ENCODE measurements around the gene SLC7A14.
A peak's percentile ranks its signal among the peaks of the same experiment; 100 is the strongest.

SLC7A14 gene

DNA sequence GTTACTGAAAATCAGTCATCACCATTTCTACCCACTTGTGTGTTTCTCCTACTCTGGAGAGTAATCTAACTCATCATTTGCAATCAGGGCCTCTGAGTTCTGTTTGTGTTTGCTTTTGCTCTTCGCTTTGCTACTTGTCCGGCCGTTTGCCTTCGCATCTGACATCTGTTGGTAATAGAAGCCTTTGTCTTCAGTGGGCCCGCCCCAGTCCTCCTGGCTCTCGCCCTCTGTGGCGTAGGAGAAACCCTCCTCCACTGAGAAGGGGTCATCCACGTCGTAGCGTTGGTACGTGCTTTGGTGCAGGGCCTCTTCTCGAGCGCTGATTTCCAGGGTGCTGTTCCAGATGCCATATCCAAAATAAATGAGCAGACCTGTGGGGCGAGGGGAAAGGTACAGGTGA is 118.9 kb downstream of the SLC7A14 start:
- peak; percentile 93 for DNase-seq

DNA sequence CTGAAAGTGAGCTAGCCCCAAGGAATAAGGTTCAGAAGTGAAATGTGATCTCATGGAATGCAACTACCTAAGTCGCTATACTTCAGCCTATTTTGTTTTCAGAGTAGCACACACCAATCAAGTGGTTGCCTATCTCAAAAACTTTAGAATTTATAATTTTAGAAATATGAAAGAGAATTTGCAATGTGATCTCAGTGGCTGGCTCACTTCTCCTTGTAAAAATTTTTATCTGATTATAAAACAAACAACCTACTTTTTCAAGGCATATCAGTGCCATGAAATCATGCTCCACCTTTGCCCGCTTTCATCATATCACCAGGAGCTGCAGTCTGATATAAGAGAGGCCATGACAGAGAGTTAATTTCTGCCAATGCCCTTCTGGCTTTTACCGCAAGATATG is 119.9 kb downstream of the SLC7A14 start:
- no peak for DNase-seq

DNA sequence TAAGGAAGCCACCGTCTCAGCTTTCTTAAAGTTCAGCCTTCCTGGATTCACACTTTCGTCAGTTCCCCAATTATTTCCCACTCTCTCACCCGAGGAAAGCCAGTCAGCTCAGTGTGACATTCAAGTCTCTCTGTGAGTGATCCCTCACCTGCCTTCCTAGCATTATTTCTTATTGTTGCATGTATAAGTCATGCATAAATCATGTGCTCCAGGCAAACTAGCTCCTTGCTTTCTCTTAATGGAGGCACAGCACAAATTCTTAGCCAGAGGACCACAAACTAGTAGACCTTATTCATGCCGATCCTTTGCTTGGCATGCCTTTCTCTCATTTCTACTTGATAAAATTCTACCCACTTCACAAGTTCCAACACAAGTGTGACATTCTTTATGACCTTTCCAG is 122.9 kb downstream of the SLC7A14 start:
- no peak for DNase-seq

DNA sequence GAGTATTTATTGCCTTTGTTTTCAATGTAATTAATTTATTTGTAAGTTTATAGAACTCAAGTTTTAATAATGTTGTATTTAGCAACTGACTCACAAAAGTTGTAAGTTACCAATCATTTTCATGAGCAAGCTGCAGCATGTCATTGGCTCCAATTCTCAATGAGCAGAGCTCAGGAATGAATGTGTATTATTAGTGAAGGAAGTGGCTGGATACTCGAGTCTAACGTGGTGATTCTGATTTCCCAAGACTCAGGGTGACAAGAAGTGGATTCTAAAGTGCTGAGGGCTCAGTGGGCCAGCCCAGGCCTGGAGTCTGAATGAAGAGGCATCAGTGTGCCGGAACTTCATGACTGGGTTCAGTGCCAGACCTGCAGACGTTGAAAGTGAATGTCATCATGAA is 127.6 kb downstream of the SLC7A14 start:
- DNase-seq: no peak

DNA sequence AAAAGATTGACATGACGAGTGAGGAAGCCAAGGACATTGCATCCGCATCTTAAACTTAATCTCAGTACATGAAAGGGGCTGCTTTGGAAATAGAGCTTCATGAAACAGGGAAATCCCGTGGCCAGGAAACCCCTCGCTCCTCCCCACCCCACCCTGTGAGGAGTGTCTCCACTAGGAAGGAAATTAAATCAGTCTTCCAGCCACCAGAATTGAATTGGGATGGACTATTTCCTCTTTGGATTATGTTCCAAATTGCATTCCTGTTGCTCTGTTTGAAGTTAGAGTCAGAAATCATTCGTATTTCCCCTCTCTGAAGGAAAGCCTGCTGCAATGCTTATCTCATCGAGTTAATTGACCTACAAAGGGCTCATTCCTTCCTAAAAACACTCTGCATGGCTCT is 131.4 kb downstream of the SLC7A14 start:
- no peak for DNase-seq

DNA sequence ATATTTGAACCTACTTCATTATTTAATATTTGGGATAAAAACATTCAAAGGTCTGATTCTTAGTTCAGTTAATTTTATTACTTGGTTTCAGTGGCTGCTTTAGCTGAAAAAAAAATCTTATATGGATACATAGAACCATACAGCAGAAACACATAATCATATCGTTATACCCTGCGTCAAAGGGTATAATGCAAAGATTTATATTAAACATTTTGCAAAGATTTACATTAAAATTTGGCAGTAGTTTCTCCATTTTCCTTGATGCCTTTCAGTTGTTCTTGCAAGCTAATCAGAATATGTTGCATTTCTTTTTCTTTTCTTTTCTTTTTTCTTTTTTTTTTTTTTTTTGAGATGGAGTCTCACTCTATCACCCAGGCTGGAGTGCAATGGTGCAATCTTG is 135.8 kb downstream of the SLC7A14 start:
- DNase-seq: no peak

DNA sequence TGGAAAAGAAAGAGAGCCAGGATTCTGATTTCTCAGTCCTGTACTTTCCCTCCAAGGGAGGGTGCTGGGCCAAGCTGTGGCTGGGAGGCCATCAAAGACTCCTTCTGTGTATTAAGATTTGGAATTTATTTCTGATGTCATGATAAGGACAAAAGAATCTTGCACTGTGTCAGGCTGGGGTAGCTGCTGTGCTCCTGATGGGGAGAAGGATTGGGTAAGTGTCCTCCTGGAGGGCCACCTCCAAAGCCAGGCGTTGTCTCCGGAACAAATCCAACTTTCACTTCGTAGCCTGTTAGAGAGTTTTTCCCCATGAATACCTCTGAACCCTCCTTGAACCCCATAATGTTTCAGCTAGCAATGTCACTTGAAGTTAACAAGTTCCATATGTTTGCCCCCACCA is 137.3 kb downstream of the SLC7A14 start:
- DNase-seq: no peak

DNA sequence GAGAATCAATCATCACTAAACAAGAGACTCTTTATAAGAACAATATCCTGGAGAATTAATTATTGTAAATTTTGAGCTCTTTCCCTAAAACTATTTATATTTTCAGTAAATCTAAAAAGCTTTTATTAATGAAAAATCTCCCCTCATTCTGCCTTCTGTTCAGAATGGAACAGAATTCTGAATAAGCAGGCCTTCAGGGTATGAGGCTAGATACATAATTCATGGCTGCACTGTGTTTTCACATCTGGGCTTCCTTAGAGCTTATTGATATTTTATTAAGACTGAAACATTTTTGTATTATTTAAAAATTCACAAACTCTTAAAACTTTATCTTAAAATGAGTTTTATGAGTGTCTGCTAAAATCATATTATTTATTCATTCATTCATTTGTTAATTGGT is 142.4 kb downstream of the SLC7A14 start:
- no peak for DNase-seq

DNA sequence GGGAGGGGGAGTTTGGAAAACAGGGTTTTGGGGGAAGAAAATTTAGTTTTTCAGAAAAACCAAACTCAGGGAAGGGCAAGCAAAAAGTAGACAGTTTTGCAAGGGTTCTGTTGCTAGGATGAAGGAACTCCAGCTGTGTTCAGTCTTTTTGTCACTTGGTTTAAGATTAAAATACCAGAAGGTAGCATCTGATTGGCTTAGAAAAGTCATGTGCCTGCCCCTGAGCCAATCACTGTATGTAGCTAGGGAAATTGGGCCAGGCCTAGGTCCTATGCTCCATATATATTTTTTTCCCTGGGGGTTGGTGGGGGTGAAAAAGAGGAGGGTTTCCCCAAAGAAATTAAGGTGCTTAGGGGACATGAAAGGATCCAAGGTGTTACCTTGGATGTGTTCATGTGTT is 142.9 kb downstream of the SLC7A14 start:
- DNase-seq: no peak

DNA sequence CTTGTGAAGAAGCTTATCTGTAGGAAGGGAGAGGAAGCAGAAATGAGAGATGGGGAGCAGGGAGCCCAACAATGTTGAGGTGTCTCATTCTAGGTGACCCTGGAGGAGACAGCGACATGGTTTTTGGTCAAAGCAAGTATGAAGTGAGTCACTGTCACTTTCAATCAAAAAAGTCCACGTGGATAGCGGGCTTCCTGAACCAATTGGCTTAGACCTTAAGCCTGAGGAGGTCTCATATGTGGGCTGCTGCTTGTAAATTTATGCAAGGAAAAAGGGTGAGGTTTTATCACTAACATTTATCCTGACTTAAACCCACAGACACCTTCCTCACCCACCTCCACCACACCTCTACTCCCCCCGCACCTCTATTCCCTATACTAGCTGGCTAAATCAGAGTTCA is 144.5 kb downstream of the SLC7A14 start:
- no peak for DNase-seq

DNA sequence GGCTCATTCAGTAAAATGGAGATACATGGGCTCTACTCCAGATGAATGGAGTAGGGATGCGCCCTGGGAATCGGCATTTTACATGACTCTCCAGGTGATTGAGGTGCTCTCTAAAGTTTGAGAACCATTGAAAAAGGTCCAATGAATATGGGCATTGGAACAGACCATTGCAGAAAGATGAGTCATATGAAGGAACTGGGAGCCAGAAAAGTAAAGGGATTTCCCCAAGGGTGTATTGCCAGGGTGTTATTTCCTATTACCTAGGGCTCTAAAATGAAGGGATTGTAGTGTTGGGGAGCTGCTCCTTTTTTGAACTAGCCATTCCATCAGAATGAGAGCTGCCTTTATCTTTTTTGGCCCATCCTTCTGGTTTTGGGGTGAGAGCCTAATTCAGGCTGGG is 145.5 kb downstream of the SLC7A14 start:
- DNase-seq: no peak

DNA sequence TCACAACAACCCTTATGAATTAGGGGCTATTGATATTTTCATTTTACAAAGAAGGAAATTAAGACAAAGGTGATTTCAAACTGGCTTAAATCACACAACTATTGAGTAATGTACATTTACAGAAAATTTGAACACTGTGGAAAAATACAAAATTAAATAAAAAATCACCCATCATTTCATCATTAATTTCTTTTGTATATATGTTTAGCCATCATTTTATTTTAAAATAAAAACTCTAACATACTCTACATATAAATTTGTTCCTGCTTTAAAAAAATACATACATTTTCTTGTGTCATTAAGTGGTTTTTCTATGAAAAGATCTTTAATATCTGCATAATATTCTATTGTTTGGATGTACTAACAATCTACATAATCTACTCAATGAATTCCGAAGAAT is 147.0 kb downstream of the SLC7A14 start:
- no peak for DNase-seq

DNA sequence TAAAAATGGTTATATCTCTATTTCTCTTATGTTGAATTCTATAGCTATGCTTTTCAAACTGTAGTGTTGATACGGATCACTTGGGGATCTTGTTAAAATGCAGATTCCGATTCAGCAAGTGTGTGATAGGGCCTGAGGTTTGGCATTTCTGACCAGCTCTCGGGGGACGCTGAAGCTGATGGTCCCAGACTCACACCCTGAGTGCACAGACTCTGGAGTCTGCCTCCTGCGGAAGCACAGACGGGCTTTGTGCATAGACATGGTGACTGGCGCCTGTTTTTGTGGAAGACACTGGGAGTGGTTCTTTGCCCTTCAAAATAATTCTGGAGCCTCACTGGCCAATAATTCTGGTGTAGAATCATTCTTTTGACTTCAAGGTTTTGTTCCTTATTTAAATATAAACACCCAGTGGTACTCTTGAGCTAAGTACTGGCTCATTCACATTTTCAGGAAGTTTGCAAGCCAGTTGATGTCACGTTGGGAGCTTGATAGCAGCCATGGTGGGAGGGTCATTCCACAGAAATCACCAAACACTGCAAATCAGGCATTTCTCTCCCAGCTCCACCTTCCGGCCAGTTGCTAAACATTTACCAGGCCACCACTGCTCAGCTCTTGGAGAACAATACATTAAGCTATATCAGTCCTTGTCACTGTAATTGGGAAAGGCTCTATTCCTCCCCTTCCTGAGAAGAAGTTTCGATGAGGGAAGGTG is 148.0 kb downstream of the SLC7A14 start:
- no peak for DNase-seq

DNA sequence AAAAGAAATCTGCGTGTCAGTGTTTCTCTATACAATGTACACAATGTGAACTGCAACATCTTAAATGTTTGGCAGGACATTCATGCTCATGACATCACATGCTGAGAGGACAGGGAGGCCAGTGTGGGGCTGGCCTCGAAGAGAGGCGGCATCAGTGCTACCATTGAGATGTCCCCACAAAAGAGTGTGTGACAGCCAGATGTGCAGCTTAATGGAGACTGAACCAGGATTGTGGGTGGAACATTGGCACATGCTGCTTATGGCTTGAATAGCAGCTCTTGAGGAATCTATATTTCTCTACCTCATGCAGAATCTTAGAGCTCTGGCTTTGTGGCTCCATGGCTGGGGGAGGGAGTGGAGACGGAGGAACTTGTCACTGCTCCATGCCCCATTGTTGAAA is 148.7 kb downstream of the SLC7A14 start:
- no peak for DNase-seq

DNA sequence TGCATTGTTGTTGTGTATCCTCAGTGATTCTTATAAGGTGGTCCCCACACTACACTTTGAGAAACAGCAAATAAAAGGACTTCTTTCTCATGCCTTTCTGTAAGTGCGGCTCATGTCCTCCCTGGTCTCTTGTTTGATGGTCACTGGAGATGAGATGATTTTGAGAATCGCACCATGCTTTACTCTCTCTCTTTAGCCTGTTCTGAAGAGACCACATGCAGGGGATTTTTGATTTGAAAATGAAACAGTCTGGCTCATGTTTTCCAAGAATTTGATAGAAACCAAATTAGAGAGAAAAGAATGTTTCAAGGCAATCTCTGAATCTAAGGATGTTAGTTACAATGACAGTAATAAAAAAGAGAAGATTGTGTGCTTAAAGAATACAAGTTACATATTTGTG is 149.2 kb downstream of the SLC7A14 start:
- no peak for DNase-seq

DNA sequence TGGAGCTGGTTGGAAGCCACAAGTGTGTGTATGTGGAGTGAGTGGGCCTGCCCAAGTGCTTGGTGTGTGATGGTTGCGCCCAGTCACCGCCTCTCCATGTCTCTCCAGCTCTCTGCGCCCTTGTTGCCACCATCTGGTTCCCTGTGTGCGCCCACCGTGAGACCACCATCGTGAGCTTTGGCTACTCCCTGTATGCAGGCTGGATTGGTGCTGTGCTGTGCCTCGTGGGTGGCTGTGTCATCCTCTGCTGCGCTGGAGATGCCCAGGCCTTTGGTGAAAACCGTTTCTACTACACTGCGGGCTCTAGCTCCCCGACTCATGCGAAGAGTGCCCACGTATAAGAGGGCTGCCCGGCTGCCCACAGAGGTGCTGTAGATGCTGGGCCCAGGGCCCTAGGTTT is 153.5 kb downstream of the SLC7A14 start:
- no peak for DNase-seq

DNA sequence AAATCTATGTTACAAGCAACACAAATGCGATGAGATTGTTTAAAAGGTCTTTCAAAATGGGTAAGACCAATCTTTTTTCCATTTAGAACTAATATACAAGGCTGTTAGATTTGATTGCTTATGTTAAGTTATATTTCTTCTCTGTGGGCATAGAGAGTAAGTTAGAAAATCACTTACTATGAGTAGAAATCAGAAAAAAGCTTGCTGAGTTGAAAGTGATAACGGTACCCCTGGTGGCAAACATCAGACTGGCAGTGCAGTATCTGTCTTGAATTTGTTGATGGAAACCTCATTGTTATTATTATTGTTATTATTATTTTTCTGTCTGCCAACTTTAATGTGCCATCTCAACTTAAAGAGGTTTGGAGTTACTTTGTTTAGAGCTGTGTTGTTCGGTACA is 154.8 kb downstream of the SLC7A14 start:
- no peak for DNase-seq

DNA sequence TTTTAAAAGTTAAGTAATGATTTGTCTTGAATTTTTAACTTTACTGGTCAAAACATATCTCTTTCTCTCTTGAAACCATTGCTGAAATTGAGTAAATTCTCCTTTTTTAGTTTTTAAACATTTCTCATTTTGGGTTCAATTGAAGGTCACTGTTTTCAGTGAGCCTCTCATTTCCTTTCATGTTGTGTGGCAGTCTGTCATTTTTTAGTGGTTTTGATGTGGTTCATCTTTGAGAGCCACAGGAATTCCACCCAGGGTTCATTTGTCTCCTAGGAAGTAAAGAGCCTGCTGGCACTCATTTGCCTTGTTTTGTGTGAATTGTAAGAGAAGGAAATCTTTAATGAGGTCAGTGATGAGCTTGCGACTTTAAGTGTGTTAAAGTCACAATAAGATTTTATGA is 156.8 kb downstream of the SLC7A14 start:
- DNase-seq: no peak

DNA sequence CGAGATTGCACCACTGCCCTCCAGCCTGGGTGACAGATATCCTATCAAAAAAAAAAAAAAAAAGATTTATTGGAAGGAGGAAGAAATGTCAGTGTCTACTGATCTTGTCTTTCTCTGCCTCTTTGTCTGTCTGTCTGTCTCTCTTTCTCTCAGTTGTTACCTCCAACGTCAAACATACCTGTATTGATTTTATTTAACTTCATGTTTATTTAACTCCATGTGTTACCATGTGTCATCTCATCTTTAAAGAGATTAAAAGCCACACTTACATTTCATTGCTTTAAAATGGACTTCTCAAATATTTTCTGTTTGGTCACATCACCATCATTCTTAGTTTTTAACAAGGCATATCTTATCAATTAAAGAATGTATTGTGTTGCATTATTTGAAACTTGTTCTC is 157.8 kb downstream of the SLC7A14 start:
- DNase-seq: no peak

DNA sequence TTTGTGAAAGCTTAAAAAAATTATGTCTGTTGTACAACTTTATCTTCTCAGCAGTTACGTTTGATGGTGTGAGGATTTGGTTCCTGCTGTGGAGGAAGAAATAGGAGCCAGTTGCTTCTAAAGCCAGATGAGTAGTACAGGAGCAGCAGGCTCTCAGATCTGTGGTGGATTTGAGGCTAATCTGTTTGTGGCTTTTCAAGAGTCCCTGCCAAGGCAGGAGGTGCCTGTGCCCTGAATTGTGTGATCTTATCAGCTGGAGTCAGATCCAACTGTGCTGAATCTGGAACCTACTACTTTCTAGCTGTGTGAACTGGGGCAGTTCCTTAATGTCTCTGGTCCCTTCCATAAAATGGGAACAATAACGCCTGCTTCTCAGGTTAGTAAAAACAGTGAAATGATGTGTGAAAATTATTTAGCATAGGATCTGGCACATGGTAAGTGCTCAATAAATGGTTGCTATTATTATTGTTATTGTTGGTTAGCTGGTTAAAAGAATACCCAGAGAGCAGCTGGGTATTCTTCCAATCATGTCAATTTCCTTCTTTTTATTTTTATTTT is 159.6 kb downstream of the SLC7A14 start:
- no peak for DNase-seq

DNA sequence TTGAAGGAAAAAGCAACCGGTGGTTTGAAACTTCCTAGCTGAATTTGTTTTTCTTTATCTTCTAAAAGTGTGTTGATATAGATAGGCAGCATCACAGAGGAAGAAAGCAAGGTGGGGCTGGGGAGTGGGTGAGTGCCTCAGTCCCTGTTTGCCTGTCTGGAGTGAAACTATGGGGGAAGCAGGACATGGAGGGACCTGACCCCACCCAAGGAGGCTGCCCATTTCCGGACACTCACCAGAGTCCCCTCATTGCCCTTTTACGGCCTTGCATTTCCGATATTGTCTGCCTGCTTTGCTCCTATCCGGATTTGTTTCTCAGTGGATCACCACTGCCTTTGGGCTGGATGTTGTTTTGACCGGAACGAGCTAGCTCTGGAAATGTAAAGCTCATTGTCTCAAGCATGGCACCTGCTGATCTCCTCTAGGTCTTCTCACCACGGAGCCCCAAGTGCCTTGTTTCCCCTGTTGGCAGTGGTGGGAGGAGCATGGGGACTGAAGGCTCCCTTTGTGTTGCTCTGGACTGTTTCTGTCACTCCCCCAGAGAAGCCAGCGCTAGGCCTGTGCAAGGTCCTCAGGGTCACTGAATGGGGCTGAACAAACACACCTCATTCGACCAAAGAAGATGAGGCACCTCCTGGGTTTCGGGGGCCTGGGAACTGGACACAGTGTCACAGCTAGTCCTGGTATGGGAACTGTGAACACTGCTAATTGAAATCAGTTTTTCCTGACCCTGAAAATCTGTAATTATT is 160.2 kb downstream of the SLC7A14 start:
- DNase-seq: peak; percentile 37

DNA sequence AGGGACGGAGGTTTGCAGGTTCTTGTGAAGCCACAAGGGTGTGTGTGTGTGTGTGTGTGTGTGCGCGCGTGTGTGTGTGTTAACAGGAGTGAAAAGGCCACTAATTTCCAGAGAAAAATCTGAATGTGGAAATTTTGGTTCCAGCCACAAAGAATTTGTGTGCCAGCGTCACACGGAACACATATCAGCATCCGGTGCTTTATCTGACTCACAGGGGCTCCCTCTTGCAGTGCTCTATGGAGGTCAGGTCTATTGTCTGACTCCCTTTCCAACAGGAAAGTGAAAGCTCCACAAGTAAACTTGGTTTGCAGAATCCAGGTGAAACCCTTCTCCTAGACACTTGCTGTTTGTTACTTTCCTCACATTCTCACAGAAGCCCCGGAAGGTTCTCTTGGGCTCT is 161.0 kb downstream of the SLC7A14 start:
- no peak for DNase-seq

DNA sequence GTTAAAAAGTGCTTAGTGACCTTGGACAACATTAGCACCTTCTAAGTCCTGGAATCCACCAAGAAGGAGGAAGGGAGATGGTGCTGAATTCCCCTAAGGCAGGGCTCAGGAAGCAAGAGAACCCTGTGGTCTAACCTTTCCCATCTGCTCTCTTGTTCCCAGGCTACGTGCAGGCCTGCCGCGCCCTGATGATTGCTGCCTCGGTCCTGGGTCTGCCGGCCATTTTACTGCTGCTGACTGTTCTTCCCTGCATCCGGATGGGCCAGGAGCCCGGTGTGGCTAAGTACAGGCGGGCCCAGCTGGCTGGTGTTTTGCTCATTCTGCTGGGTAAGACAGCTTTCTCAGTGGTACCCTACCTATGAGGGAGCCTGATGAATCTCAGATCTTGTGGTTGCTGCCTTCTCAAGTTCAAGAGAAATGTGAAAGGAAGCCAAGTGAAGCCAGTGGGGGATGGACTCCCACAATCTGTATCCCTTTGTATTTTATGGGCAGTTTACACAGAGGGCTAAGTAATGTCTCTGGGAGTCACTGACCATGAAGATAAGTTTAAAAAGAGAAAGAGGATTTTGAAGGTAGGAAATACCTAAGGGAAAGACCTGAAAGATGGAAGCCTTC is 162.8 kb downstream of the SLC7A14 start:
- no peak for DNase-seq

DNA sequence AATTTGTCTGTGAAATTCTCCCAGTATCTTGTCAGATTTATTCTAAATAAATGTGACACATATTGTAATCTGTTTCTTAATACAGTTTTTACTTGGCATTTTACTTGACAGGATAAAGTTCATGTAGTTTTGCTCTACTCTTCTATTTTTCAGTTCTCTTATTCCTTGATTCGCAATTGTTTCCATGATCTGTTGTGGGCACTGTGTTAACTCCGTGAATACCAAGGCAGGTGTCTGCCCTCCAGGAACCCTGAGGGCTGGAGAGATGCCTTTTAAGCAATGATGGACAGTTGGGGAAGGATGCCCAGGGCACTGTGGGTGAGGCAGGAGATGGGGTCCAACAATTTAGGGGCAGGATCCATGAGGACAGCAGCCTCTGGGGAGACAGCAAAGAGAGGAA is 164.1 kb downstream of the SLC7A14 start:
- DNase-seq: no peak

Data from NCI-H510A treated with DMSO at 0.1 percent for 48 hours (cell line).